ENCODE data around the gene SCUBE1. TPM values are rescaled to one million over a fixed set of nuclear protein-coding genes. Genes with fewer than 3 reads are reported as not detected.

Gene SCUBE1
- total and polyA plus RNA-seq, 4 donors = 1.6 to 7.9 (median 5.0) TPM

GRCh38 chr22:43292630-43293018, 50.5 kb downstream of the SCUBE1 start:
- Histone ChIP-seq H3K9ac (ENCODE audit: insufficient read depth in 1 of 2, low read length in 2 of 2) (peak overlapping the region in 1 of 2 donors; percentile 27), H3K4me1 (ENCODE audit: control insufficient read depth in 5 of 5, insufficient read depth in 5 of 5, low read length in 5 of 5) (peaks cover 0 to 84% (median 37%) of the 10 kb centered on the region in 5 donors), H3K27ac (ENCODE audit: low read depth in 1 of 2, low read length in 1 of 2) (peak overlapping the region in 1 of 2 donors; percentile 87), H3K27me3 (ENCODE audit: control insufficient read depth in 3 of 3, insufficient read depth in 3 of 3, low read length in 2 of 3) (no peaks in the 10 kb centered on the region), H3K36me3 (ENCODE audit: control insufficient read depth in 4 of 4, insufficient read depth in 4 of 4, low read length in 4 of 4) (no peaks in the 10 kb centered on the region), H3K9me3 (ENCODE audit: control insufficient read depth in 4 of 4, insufficient read depth in 3 of 4, low read length in 3 of 4) (no peaks in the 10 kb centered on the region), H3K4me3 (no peak overlapping the region)
- DNase-seq (no peak), ATAC-seq (ENCODE audit: insufficient read depth, low FRiP score) (no peak)
- WGBS, 2 donors = 93% methylated on average over 9 of the region's 9 CpGs
- no peak for TF ChIP-seq CTCF (IDR thresholded peaks at IDR 0.05; ENCODE audit: control extremely low read depth, extremely low read depth)

DNA sequence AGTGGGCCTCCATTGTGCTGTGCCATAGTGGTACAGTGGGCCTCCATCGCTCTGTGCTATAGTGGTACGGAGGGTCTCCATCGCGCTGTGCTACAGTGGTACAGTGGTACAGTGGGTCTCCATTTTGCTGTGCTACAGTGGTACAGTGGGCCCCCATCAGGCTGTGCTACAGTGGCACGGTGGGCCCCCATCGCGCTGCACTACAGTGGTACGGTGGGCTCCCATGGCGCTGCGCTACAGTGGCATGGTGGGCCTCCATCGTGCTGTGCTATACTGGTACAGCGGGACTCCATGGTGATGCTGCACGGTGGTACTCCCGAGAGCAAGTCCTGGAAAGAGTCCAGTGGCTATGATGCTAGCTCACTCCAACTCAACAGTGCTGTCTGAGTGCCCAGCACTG, 51.8 kb downstream of the SCUBE1 start:
- DNase-seq (no peak), ATAC-seq (ENCODE audit: insufficient read depth, low FRiP score) (no peak)
- H3K4me3 ChIP-seq = no peak overlapping the region
- H3K9ac ChIP-seq (ENCODE audit: insufficient read depth in 1 of 2, low read length in 2 of 2) = no peak overlapping the region
- no peaks in the 10 kb centered on the region for H3K27me3 ChIP-seq (ENCODE audit: control insufficient read depth in 3 of 3, insufficient read depth in 3 of 3, low read length in 2 of 3)
- 96% methylated on average over 14 of the region's 14 CpGs for WGBS, 2 donors
- H3K36me3 ChIP-seq (ENCODE audit: control insufficient read depth in 4 of 4, insufficient read depth in 4 of 4, low read length in 4 of 4) = no peaks in the 10 kb centered on the region
- no peaks in the 10 kb centered on the region for H3K9me3 ChIP-seq (ENCODE audit: control insufficient read depth in 4 of 4, insufficient read depth in 3 of 4, low read length in 3 of 4)
- peaks cover 0 to 72% (median 32%) of the 10 kb centered on the region in 5 donors for H3K4me1 ChIP-seq (ENCODE audit: control insufficient read depth in 5 of 5, insufficient read depth in 5 of 5, low read length in 5 of 5)
- H3K27ac ChIP-seq (ENCODE audit: low read depth in 1 of 2, low read length in 1 of 2) = no peak overlapping the region
- TF ChIP-seq CTCF (IDR thresholded peaks at IDR 0.05; ENCODE audit: control extremely low read depth, extremely low read depth) = no peak

- 31 to 40% methylated on average over 10 of the region's 10 CpGs for WGBS, 2 donors
- TF ChIP-seq CTCF (IDR thresholded peaks at IDR 0.05; ENCODE audit: control extremely low read depth, extremely low read depth) = no peak
- Histone ChIP-seq H3K36me3 (ENCODE audit: control insufficient read depth in 4 of 4, insufficient read depth in 4 of 4, low read length in 4 of 4) (no peaks in the 10 kb centered on the region), H3K9ac (ENCODE audit: insufficient read depth in 1 of 2, low read length in 2 of 2) (no peak overlapping the region), H3K4me1 (ENCODE audit: control insufficient read depth in 5 of 5, insufficient read depth in 5 of 5, low read length in 5 of 5) (peaks cover 0 to 70% (median 31%) of the 10 kb centered on the region in 5 donors), H3K27me3 (ENCODE audit: control insufficient read depth in 3 of 3, insufficient read depth in 3 of 3, low read length in 2 of 3) (no peaks in the 10 kb centered on the region), H3K27ac (ENCODE audit: low read depth in 1 of 2, low read length in 1 of 2) (peak overlapping the region in 1 of 2 donors; percentile 14), H3K4me3 (no peak overlapping the region), H3K9me3 (ENCODE audit: control insufficient read depth in 4 of 4, insufficient read depth in 3 of 4, low read length in 3 of 4) (no peaks in the 10 kb centered on the region)
- DNase-seq (peak; percentile 59 to 75 (median 61)), ATAC-seq (ENCODE audit: insufficient read depth, low FRiP score) (no peak)
Measured at GRCh38 chr22:43289976-43290721, 53.0 kb downstream of the SCUBE1 start.
